ENCODE data around the gene PRSS36.

DNA sequence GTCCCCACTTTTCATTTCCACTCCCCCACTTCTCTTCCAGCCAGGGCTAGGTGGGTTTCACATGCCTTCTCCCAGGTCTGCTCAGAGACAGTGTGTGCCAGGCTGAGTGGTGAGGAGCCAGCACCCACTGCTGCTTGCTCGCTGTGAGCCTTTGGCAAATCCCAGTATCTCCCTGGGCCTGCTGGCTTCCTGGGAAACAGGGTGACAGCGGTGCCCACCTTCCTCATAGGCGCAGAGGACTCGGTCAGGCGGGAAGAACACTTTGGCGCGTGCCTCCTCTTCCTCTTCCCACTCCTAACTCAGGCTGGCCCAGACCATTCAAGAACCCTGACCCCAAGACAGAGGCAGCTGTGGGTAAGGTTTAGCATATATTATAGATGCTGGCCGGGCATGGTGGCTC lies 60.7 kb downstream of the PRSS36 start:
- TF ChIP-seq, protein P1, sequence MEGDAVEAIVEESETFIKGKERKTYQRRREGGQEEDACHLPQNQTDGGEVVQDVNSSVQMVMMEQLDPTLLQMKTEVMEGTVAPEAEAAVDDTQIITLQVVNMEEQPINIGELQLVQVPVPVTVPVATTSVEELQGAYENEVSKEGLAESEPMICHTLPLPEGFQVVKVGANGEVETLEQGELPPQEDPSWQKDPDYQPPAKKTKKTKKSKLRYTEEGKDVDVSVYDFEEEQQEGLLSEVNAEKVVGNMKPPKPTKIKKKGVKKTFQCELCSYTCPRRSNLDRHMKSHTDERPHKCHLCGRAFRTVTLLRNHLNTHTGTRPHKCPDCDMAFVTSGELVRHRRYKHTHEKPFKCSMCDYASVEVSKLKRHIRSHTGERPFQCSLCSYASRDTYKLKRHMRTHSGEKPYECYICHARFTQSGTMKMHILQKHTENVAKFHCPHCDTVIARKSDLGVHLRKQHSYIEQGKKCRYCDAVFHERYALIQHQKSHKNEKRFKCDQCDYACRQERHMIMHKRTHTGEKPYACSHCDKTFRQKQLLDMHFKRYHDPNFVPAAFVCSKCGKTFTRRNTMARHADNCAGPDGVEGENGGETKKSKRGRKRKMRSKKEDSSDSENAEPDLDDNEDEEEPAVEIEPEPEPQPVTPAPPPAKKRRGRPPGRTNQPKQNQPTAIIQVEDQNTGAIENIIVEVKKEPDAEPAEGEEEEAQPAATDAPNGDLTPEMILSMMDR (IDR thresholded peaks at IDR 0.05): no peak
- TF ChIP-seq POLR2A (IDR thresholded peaks at IDR 0.05): no peak

Data from testis (tissue), 2 donors.